GM10248 (cell line): ENCODE results near the gene EXOC6.
"Not testable (repeated sequence)": the region's sequence is repeated elsewhere in the genome, so short reads cannot be mapped to it uniquely, and the experiment has no call there.

ENCODE experiments used
- CTCF ChIA-PET: fragments of 300-600 bp; sonication (Branson Sonifier 250); formaldehyde crosslinking; extraction: SDS; loops from one replicate; lab custom pipeline; 2021; ENCODE audit warnings: antibody characterized with exemption; lab: Yijun Ruan, JAX
- POLR2A ChIA-PET: fragments of 350-650 bp; sonication (Branson Sonifier 250); formaldehyde crosslinking; extraction: SDS; loops from one replicate; lab custom pipeline; 2020; ENCODE audit warnings: antibody characterized with exemption; lab: Yijun Ruan, JAX
- DNase-seq: peaks from one replicate; pipeline ENCODE4 v3.0.0; 2012; ENCODE audit errors: extremely low spot score
- TF ChIP-seq, protein P1 (sequence below): IDR thresholded peaks from 2 replicates; pipeline ENCODE4 v1.5.1; 2012; ENCODE audit warnings: mild to moderate bottlenecking, low read depth; ENCODE audit errors: extremely low read depth, missing control alignments, control extremely low read depth

Gene EXOC6

DNA sequence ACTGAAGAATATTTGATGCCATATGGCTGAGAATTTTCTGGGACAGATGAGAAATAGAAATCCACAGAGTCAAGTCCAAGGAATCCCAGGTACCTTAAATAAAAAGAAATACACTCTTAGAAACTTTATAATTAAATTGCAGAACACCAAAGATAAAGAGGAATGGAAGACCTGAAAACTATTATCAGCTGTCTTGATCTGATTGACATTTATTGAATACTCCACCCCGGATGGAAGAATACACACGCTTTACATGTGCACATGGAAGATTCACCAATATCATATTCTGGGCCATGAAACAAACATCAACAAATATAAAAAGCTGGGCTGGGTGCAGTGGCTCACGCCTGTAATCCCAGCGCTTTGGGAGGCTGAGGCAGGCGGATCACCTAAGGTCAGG lies 81.6 kb downstream of the EXOC6 start:
- CTCF ChIA-PET = interaction anchor here (1.3 kb wide), 1 partner anchor 18 kb away, joined by 3 read pairs; no protein-coding TSS in a partner anchor
- POLR2A ChIA-PET = no interaction called here
- no peak for DNase-seq
- TF ChIP-seq, protein P1, sequence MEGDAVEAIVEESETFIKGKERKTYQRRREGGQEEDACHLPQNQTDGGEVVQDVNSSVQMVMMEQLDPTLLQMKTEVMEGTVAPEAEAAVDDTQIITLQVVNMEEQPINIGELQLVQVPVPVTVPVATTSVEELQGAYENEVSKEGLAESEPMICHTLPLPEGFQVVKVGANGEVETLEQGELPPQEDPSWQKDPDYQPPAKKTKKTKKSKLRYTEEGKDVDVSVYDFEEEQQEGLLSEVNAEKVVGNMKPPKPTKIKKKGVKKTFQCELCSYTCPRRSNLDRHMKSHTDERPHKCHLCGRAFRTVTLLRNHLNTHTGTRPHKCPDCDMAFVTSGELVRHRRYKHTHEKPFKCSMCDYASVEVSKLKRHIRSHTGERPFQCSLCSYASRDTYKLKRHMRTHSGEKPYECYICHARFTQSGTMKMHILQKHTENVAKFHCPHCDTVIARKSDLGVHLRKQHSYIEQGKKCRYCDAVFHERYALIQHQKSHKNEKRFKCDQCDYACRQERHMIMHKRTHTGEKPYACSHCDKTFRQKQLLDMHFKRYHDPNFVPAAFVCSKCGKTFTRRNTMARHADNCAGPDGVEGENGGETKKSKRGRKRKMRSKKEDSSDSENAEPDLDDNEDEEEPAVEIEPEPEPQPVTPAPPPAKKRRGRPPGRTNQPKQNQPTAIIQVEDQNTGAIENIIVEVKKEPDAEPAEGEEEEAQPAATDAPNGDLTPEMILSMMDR = no peak

DNA sequence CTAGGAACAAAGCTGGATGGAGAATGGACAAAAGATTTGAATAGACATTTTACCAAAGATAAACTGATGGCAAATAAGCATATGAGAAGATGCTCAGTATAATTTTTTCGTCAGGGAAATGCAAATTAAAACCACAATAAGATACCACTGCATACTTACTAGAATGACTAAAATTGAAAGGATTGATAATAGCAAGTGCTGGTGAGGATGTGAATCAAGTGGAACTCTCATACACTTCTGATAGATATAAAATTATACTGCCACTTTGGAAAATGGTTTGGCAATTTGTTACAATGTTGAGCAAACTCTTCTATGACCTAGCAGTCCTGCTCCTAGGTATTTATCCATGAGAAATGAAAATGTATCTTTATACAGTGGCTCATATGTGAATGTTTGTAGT lies 83.3 kb downstream of the EXOC6 start:
- ChIA-PET CTCF (no interaction called here), POLR2A (no interaction called here)
- TF ChIP-seq, protein P1 = no peak
- DNase-seq = no peak

DNA sequence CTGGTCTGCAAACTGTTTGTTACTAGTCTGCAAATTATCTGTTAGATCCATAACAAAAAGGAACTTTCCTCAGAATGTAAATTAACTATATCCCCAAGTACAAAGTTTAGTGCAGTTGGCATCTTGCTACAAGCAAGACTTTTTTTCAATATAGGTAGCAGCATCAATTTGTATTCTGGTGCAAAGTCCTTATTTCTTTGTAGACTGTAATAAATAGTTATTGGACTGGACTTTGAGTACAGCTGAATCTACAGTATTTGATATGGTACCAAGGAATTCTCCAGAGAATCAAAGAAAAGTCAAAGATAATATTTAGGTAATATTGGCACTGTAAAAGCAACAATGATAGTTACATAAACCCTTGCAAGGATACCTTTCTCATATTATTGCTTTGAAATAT lies 89.6 kb downstream of the EXOC6 start:
- POLR2A ChIA-PET = no interaction called here
- TF ChIP-seq, protein P1 = no peak
- CTCF ChIA-PET = interaction anchor here (0.9 kb wide), 1 partner anchor 23 kb away, joined by 4 read pairs; no protein-coding TSS in a partner anchor

DNA sequence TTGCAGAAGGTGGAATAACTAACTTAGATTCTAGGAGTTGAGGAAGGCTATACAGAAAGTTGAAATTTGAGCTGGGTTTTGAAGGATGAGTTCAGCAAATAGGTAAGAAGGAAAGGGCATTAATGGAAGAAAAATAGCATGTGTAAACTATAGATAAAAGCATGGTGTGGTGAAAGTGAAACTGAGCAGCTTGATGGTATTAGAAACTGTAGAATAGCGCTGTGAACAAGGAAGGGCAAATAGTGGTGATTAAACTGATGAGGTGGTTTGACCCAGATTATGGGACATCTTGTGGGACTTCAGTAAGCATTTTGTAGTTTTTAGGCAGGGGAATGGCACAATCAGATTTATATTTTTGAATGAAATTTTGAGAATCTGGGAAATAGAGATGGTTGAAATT lies 90.5 kb downstream of the EXOC6 start:
- TF ChIP-seq, protein P1 = no peak
- no peak for DNase-seq
- POLR2A ChIA-PET = no interaction called here
- CTCF ChIA-PET = interaction anchor here (0.8 to 1.4 kb wide), 4 partner anchors 10 to 47 kb away, joined by 3 to 5 read pairs (median 4); no protein-coding TSS in a partner anchor

More for the DNA sequence above, 89.6 kb downstream of the EXOC6 start:
- DNase-seq = no peak

DNA sequence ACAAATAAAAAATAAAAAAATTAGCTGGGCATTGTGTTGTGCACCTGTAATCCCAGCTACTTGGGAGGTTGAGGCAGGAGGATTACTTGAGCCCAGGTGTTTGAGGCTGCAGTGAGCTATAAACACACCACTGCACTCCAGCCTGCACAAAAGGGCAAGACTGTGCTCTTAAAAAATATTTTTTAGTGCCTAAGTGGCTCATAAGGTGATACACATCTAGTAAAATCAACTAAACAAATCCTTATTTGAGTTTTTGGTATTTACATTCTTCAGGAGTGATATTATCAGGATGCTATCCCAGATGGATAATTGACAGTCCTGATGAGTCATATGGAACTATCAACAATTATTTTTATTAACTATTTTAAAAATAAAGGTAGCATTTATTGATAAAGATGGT lies 93.9 kb downstream of the EXOC6 start:
- POLR2A ChIA-PET = no interaction called here
- CTCF ChIA-PET = interaction anchor here (1.1 kb wide), 2 partner anchors 23 to 98 kb away, joined by 3 read pairs; no protein-coding TSS in a partner anchor
- DNase-seq = no peak
- TF ChIP-seq, protein P1 = no peak

DNA sequence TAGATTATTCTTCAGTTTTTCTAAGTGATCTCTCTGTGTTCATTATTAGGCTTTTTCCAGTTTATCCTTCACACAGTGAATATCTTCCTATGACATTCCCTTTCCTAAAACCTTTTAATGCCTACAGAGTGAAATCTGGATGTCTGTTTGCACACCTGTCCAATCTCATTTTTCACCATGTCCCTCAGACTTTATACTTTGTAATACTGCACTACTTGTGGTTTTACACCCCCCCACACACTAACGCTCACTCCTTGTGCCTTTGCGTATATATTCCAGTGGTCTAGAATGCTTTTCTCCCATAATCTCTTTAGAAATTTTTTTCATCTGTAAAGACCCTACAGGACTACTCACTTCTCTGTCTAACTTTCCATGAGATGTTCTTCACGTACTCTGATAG lies 98.2 kb downstream of the EXOC6 start:
- ChIA-PET POLR2A (no interaction called here), CTCF (interaction anchor here (0.9 kb wide), 1 partner anchor 94 kb away, joined by 3 read pairs; no protein-coding TSS in a partner anchor)
- TF ChIP-seq, protein P1 = no peak
- DNase-seq = no peak

DNA sequence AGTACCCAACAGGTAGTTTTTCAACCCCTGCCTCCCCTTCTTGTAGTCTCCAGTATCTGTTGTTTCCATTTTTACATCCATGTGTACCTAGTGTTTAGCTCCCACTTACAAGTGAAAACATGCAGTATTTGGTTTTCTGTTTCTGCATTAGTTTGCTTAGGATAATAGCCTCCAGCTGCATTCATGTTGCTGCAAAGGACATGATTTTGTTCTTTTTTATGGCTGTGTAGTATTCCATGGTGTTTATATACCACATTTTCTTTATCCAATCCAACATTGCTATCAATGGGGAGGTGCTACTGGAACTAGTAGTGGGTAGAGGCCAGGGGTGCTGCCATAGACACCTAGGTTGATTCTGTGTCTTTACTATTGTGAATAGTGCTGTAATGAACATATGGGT lies 104.3 kb downstream of the EXOC6 start:
- DNase-seq, POLR2A ChIA-PET: not testable (repeated sequence)
- CTCF ChIA-PET = interaction anchor here (1.5 kb wide), 1 partner anchor 12 kb away, joined by 3 read pairs; no protein-coding TSS in a partner anchor
